K562 (cell line): ENCODE results near the gene ADAT3. TPM values are rescaled to one million over a fixed set of nuclear protein-coding genes. Genes with fewer than 3 reads are reported as not detected.

Experiments
- ATAC-seq: fragments of 200-7000 bp; cut with Tn5 transposase; 3 replicates; pipeline ENCODE4 v1.9.1; 2020; ENCODE audit warnings: moderate library complexity
- BruUV-seq: library from RNA; stranded (reverse); fragments of 400-500 nt; replicated peaks from 2 replicates; lab custom pipeline; 2021; lab: Mats Ljungman, UMichigan
- CTCF ChIA-PET: fragments of 300-600 bp; formaldehyde crosslinking; extraction: SDS; loops from one replicate; lab custom pipeline; 2021; ENCODE audit warnings: low intra/inter-chr PET ratio; lab: Yijun Ruan, JAX
- POLR2A ChIA-PET: fragments of 300-600, 350-650 bp; sonication (Branson Sonifier 250); formaldehyde crosslinking; extraction: SDS; loops from one replicate; lab custom pipeline; 2021; ENCODE audit warnings: antibody characterized with exemption, inconsistent platforms; lab: Yijun Ruan, JAX
- DNase-seq, 4 experiments: peaks; one replicate each; pipeline versions ENCODE4 v3.0.0 to v3.0.0-alpha.2; 2011 to 2018; ENCODE audit warnings: low spot score in 3 of 4, mixed read lengths in 3 of 4; ENCODE audit errors: extremely low read depth in 1 of 4
- FAIRE-seq: peaks from 2 replicates; lab custom pipeline; 2011; peaks lifted over from hg19 to GRCh38; lab: Jason Lieb, UNC
- H2AFZ ChIP-seq: 2 replicates; pipeline ENCODE4 v1.6.0; 2011; ENCODE audit warnings: low read depth, low read length, control low read depth, inconsistent platforms
- H3K27ac ChIP-seq: fragments of 200-600 bp; 3 replicates; pipeline ENCODE4 v1.8.0; 2011; ENCODE audit warnings: low read depth, mild to moderate bottlenecking, control low read depth, inconsistent platforms, low read length, moderate library complexity, mixed read lengths; ENCODE audit errors: extremely low read depth
- H3K27me3 ChIP-seq, 2 experiments: fragments of 300-600 bp in 1 of 2; 2 replicates in 1 of 2; 3 replicates in 1 of 2; pipeline versions ENCODE4 v1.6.0 to v1.8.0; 2011; ENCODE audit warnings: inconsistent platforms in 2 of 2, low read length in 2 of 2, mild to moderate bottlenecking in 1 of 2, mixed read lengths in 1 of 2, moderate library complexity in 1 of 2; ENCODE audit not compliant: control insufficient read depth in 2 of 2, insufficient read depth in 2 of 2
- H3K36me3 ChIP-seq: fragments of 300-600 bp; 3 replicates; pipeline ENCODE4 v1.8.0; 2011; ENCODE audit warnings: mild to moderate bottlenecking, low read length, inconsistent platforms; ENCODE audit not compliant: control insufficient read depth, insufficient read depth
- H3K4me1 ChIP-seq, 2 experiments: fragments of 200-600 bp in 1 of 2; replicated peaks in 1 of 2; 2 replicates in 1 of 2; 3 replicates in 1 of 2; pipeline versions ENCODE4 v1.5.1 to v1.8.0; 2011; ENCODE audit warnings: inconsistent platforms in 2 of 2, low read length in 2 of 2, mild to moderate bottlenecking in 1 of 2, mixed read lengths in 1 of 2, moderate library complexity in 1 of 2; ENCODE audit not compliant: control insufficient read depth in 2 of 2, insufficient read depth in 2 of 2
- H3K4me2 ChIP-seq: 2 replicates; pipeline ENCODE4 v1.6.1; 2011; ENCODE audit warnings: low read length, control low read depth, inconsistent platforms, mixed read lengths; ENCODE audit not compliant: insufficient read depth
- H3K4me3 ChIP-seq: fragments of 200-600 bp; sonication (generic), shearing (Covaris generic); 2 replicates; pipeline ENCODE4 v1.5.1; 2016; ENCODE audit warnings: control low read depth, inconsistent platforms
- H3K79me2 ChIP-seq: fragments of 200-600 bp; 3 replicates; pipeline ENCODE4 v1.8.0; 2011; ENCODE audit warnings: low read length, inconsistent platforms; ENCODE audit not compliant: control insufficient read depth, insufficient read depth
- H3K9ac ChIP-seq, 2 experiments: 2 replicates each; pipeline versions ENCODE4 v1.6.0 to v1.6.1; 2011; ENCODE audit warnings: low read depth in 2 of 2, low read length in 2 of 2, control low read depth in 1 of 2, inconsistent platforms in 1 of 2, mild to moderate bottlenecking in 1 of 2, mixed read lengths in 1 of 2; ENCODE audit not compliant: insufficient read depth in 1 of 2
- H3K9me1 ChIP-seq: one replicate; pipeline ENCODE4 v1.6.0; 2011; ENCODE audit warnings: inconsistent platforms, mild to moderate bottlenecking, low read length, moderate library complexity; ENCODE audit not compliant: control insufficient read depth, insufficient read depth
- H3K9me3 ChIP-seq: replicated peaks from 2 replicates; pipeline ENCODE4 v1.5.1; 2011; ENCODE audit warnings: low read depth, low read length, inconsistent platforms; ENCODE audit not compliant: control insufficient read depth, insufficient read depth
- H4K20me1 ChIP-seq: replicated peaks from 2 replicates; pipeline ENCODE4 v1.6.1; 2011; ENCODE audit warnings: low read length, inconsistent platforms, mixed read lengths; ENCODE audit not compliant: control insufficient read depth, insufficient read depth
- ADNP ChIP-seq: fragments of 200-800 bp; sonication (Bioruptor generic); IDR thresholded peaks from 2 replicates; pipeline ENCODE4 v1.6.1; 2016; ENCODE audit warnings: missing genetic modification characterization, missing compliant biosample characterization
- ARNT ChIP-seq, 2 experiments: fragments of 450-650 bp; IDR thresholded peaks; 2 replicates each; pipeline ENCODE4 v1.6.1; 2016; ENCODE audit warnings: mild to moderate bottlenecking in 1 of 2
- CREM ChIP-seq: IDR thresholded peaks from 2 replicates; pipeline ENCODE4 v1.6.1; 2014; ENCODE audit warnings: antibody characterized with exemption, low read depth
- DPF2 ChIP-seq: fragments of 450-650 bp; IDR thresholded peaks from 2 replicates; pipeline ENCODE4 v1.6.1; 2016
- EP400 ChIP-seq: fragments of 450-650 bp; IDR thresholded peaks from 2 replicates; pipeline ENCODE4 v1.6.1; 2017; ENCODE audit warnings: antibody characterized with exemption, mild to moderate bottlenecking, moderate library complexity
- ESRRA ChIP-seq: fragments of 450-650 bp; IDR thresholded peaks from 2 replicates; pipeline ENCODE4 v1.6.1; 2014; ENCODE audit warnings: low read depth, mild to moderate bottlenecking, moderate library complexity, borderline replicate concordance
- FOXA1 ChIP-seq: fragments of 450-650 bp; IDR thresholded peaks from 2 replicates; pipeline ENCODE4 v1.6.1; 2016; ENCODE audit warnings: mild to moderate bottlenecking, borderline replicate concordance
- FOXM1 ChIP-seq, 2 experiments: fragments of 450-650 bp in 1 of 2; sonication (generic) in 1 of 2; formaldehyde crosslinking in 1 of 2; IDR thresholded peaks; 2 replicates each; pipeline versions ENCODE4 v1.6.1 to v1.9.0; 2017 to 2022; ENCODE audit warnings: low read depth in 2 of 2, mild to moderate bottlenecking in 2 of 2, missing genetic modification reagents in 1 of 2, moderate library complexity in 1 of 2
- SMARCA4 ChIP-seq: fragments of 450-650 bp; IDR thresholded peaks from 2 replicates; pipeline ENCODE4 v1.6.1; 2016
- TRIM24 ChIP-seq, 2 experiments: fragments of 450-650 bp; IDR thresholded peaks; 2 replicates each; pipeline ENCODE4 v1.6.1; 2016
- ZFX ChIP-seq: sonication (generic); formaldehyde crosslinking; IDR thresholded peaks from 2 replicates; pipeline ENCODE4 v1.8.0; 2022; ENCODE audit warnings: mild to moderate bottlenecking, missing genetic modification reagents, moderate library complexity
- ZNF41 ChIP-seq: fragments of 250-450 bp; sonication (Bioruptor Pico); conservative IDR thresholded peaks from 2 replicates; pipeline ENCODE4 v1.4.0; 2020; ENCODE audit warnings: mild to moderate bottlenecking
- ZNF79 ChIP-seq: fragments of 250-450 bp; sonication (Bioruptor Pico); IDR thresholded peaks from 2 replicates; pipeline ENCODE4 v1.4.0; 2020; ENCODE audit warnings: low read depth, mild to moderate bottlenecking, moderate library complexity
- WGBS: fragments of 100-300 bp; shearing (Covaris generic); methylation state at CpG from one replicate; pipeline ENCODE4 v1.1.6; 2016; ENCODE audit warnings: low coverage, mixed read lengths; ENCODE audit not compliant: insufficient coverage; ENCODE audit errors: missing lambda C conversion rate; 5-methylcytosine and 5-hydroxymethylcytosine counted together
- in situ Hi-C: fragments of 300-500 bp; cut with MboI; formaldehyde crosslinking; loops from 4 replicates; pipeline ENCODE4 v1.15.0; 2018; ENCODE audit warnings: inconsistent platforms, mixed read lengths
- intact Hi-C: fragments of 100-400 bp; cut with micrococcal nuclease; formaldehyde crosslinking; loops from 2 replicates; pipeline ENCODE4 v1.14.2; 2022
- polyA plus RNA-seq, 8 experiments: library from polyadenylated mRNA; depleted of rRNA in 4 of 8; stranded (reverse) in 5 of 8; unstranded in 3 of 8; fragments of >200 nt; fragmentation: Nextera tagmentation in 2 of 8; fragmentation: Illumina TruSeq in 1 of 8; extraction: Ambion mirVana in 2 of 8; extraction: Trizol in 1 of 8; gene quantifications; 2 replicates each; pipeline versions ENCODE4 v1.2.1 to v1.2.3, GENCODE V29; 2011 to 2014; ENCODE audit warnings: inconsistent platforms in 1 of 8, missing spikeins in 1 of 8
- total RNA-seq, 7 experiments: library from RNA; depleted of rRNA in 6 of 7; stranded (reverse); fragments of >200 nt in 6 of 7; fragmentation: Illumina TruSeq in 2 of 7; extraction: Trizol in 2 of 7; gene quantifications; 2 replicates each; pipeline versions ENCODE4 v1.2.1 to v1.2.3, GENCODE V29; 2011 to 2021; ENCODE audit warnings: low replicate concordance in 1 of 7
- TF ChIP-seq, protein P1 (sequence below): sonication (generic); formaldehyde crosslinking; IDR thresholded peaks from 2 replicates; pipeline ENCODE4 v1.8.0; 2022; ENCODE audit warnings: mild to moderate bottlenecking, missing genetic modification reagents, borderline replicate concordance
- TF ChIP-seq, protein P2 (sequence below): sonication (generic); formaldehyde crosslinking; IDR thresholded peaks from 2 replicates; pipeline ENCODE4 v1.8.0; 2022; ENCODE audit warnings: mild to moderate bottlenecking, missing genetic modification reagents

Gene ADAT3
- total and polyA plus RNA-seq, 9 of the 15 experiments (the other 6 are each of a cell fraction or from before 2014, with no cell fraction given) = 0.67 to 15.6 (median 7.8) TPM; not detected in 4

DNA sequence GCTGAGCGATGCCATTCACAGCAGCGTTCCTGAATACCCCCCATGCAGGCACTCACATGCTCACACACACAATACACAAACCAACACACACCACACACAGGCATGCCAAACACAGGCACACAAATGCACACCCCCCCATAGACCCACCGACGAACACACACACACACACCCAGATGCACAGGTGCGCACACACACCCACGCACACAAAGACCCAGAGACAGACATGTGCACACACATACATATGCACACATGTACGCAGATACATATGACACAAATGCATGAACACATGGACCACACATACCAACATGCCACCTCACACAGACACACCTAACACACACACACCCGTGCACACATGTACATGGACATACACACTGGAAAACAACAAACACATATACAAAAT lies 28.7 kb downstream of the ADAT3 start (continued):
- TF ChIP-seq ADNP (tag) = no peak
- TF ChIP-seq FOXA1 = no peak
- TF ChIP-seq ZNF41 (CRISPR knock-in tag) = no peak

DNA sequence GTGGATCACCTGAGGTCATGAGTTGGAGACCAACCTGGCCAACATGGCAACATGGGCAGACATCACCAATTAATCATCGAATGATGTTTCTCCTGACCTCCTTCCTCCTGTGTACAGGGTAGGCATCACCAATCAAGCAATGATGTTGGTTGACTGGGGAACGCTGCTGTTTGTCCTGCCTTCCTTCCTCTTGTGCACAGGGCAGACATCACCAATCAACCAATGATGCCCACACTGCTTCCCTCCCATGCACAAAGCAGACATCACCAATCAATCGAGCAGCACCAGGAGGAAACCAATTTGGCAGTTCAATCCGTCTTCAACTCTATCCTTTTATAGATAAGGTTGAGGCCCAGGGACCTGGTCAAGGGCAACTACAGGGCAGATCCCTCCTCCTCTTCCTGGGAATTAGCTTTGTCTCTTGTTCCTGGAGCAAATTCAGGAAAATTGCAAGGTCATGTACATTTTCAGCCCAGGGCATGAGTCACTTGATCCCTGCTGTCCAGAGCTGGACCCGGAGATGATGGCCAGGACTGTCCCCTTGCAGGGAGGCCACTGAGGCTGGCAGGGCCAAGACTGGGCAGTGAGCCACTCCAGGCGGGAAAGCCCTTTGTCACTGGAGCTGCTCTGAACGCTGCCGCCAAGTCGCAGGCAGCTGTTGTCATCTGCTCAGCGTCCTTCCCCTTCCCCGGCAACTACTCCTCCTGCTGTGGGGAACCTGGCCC lies 30.4 kb downstream of the ADAT3 start:
- peak in 3 of 4 experiments; percentile 45 to 66 (median 58) for DNase-seq
- no TSS peak for BruUV-seq
- TF ChIP-seq FOXM1 (IDR thresholded peaks at IDR 0.05; ENCODE audit: low read depth) = 0 out of 2 replicates have a peak, but pooled peaks have one; percentile 15
- TF ChIP-seq FOXM1 (CRISPR knock-in tag; IDR thresholded peaks at IDR 0.05; ENCODE audit: low read depth) = no peak
- TF ChIP-seq, protein P1, sequence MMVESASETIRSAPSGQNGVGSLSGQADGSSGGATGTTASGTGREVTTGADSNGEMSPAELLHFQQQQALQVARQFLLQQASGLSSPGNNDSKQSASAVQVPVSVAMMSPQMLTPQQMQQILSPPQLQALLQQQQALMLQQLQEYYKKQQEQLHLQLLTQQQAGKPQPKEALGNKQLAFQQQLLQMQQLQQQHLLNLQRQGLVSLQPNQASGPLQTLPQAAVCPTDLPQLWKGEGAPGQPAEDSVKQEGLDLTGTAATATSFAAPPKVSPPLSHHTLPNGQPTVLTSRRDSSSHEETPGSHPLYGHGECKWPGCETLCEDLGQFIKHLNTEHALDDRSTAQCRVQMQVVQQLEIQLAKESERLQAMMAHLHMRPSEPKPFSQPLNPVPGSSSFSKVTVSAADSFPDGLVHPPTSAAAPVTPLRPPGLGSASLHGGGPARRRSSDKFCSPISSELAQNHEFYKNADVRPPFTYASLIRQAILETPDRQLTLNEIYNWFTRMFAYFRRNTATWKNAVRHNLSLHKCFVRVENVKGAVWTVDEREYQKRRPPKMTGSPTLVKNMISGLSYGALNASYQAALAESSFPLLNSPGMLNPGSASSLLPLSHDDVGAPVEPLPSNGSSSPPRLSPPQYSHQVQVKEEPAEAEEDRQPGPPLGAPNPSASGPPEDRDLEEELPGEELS (CRISPR knock-in tag) = no peak
- TF ChIP-seq ZNF79 (CRISPR knock-in tag) = no peak
- TF ChIP-seq CREM = peak; percentile 55
- TF ChIP-seq, protein P2, sequence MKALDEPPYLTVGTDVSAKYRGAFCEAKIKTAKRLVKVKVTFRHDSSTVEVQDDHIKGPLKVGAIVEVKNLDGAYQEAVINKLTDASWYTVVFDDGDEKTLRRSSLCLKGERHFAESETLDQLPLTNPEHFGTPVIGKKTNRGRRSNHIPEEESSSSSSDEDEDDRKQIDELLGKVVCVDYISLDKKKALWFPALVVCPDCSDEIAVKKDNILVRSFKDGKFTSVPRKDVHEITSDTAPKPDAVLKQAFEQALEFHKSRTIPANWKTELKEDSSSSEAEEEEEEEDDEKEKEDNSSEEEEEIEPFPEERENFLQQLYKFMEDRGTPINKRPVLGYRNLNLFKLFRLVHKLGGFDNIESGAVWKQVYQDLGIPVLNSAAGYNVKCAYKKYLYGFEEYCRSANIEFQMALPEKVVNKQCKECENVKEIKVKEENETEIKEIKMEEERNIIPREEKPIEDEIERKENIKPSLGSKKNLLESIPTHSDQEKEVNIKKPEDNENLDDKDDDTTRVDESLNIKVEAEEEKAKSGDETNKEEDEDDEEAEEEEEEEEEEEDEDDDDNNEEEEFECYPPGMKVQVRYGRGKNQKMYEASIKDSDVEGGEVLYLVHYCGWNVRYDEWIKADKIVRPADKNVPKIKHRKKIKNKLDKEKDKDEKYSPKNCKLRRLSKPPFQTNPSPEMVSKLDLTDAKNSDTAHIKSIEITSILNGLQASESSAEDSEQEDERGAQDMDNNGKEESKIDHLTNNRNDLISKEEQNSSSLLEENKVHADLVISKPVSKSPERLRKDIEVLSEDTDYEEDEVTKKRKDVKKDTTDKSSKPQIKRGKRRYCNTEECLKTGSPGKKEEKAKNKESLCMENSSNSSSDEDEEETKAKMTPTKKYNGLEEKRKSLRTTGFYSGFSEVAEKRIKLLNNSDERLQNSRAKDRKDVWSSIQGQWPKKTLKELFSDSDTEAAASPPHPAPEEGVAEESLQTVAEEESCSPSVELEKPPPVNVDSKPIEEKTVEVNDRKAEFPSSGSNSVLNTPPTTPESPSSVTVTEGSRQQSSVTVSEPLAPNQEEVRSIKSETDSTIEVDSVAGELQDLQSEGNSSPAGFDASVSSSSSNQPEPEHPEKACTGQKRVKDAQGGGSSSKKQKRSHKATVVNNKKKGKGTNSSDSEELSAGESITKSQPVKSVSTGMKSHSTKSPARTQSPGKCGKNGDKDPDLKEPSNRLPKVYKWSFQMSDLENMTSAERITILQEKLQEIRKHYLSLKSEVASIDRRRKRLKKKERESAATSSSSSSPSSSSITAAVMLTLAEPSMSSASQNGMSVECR (CRISPR knock-in tag) = no peak
- peak; percentile 60 for TF ChIP-seq DPF2
- TF ChIP-seq ZFX (CRISPR knock-in tag) = no peak
- TF ChIP-seq ARNT (IDR thresholded peaks at IDR 0.05) = peak; percentile 53 to 67; a peak in 1 of 4 replicates
- TF ChIP-seq ESRRA = peak; percentile 38; the same call in 1 of the 2 replicates
- TF ChIP-seq TRIM24 (IDR thresholded peaks at IDR 0.05) = peak; percentile 31 to 84; a peak in 3 of 4 replicates
- TF ChIP-seq EP400 = peak; percentile 31; the same call in 1 of the 2 replicates
- 0 out of 2 replicates have a peak, but pooled peaks have one; percentile 30 for TF ChIP-seq SMARCA4

More for the DNA sequence above, 30.4 kb downstream of the ADAT3 start:
- H3K9me1 ChIP-seq = no peaks in the 10 kb centered on the region
- peak overlapping the region; percentile 39; the same call in 1 of the 3 replicates for H3K27ac ChIP-seq
- ATAC-seq (peak; percentile 53), FAIRE-seq (peak; percentile 87)
- no peaks in the 10 kb centered on the region for H4K20me1 ChIP-seq
- no peak overlapping the region for H3K9ac ChIP-seq
- peaks cover 19 to 49% of the 10 kb centered on the region in 2 experiments for H3K4me1 ChIP-seq
- intact Hi-C loops = no loop called here
- no peak overlapping the region for H2AFZ ChIP-seq
- in situ Hi-C loops = no loop called here
- H3K9me3 ChIP-seq = peaks cover 2% of the 10 kb centered on the region; the same call in 1 of the 2 replicates
- H3K4me3 ChIP-seq = no peak overlapping the region
- WGBS = 58% methylated on average over 11 of the region's 11 CpGs
- H3K4me2 ChIP-seq = no peak overlapping the region
- H3K36me3 ChIP-seq = no peaks in the 10 kb centered on the region
- peaks cover 10% of the 10 kb centered on the region for H3K79me2 ChIP-seq
- H3K27me3 ChIP-seq = no peaks in the 10 kb centered on the region
- ChIA-PET POLR2A (interaction anchor here (0.7 to 0.9 kb wide), 2 partner anchors 8 to 42 kb away, joined by 3 to 4 read pairs; no protein-coding TSS in a partner anchor), CTCF (no interaction called here)
